Kidney glomerular epithelial cell (primary cell): ENCODE data around the gene DBT.
"Not testable (repeated sequence)": the region's sequence is repeated elsewhere in the genome, so short reads cannot be mapped to it uniquely, and the experiment has no call there.

Source experiments
- DNase-seq: peaks from one replicate; lab custom pipeline; 2025; lab: John Stamatoyannopoulos, UW

The DBT gene

DNA sequence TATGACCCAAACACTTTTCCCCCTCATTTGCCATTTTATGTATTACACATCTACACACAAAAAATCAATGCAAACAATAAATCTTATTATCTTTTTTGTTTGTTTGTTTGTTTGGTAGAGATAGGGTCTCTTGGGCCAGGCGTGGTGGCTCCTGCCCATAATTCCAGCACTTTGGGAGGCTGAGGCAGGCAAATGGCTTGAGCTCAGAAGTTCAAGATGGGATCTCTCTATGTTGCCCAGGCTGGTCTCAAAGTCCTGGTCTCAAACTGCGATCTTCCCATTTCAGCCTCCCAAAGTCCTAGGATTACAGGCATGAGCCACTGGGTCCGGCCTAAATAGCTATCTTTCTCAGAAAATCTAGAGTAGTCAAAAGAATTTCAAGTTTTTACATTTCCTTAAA, 1.2 kb upstream of the DBT start:
- DNase-seq = no peak

DNA sequence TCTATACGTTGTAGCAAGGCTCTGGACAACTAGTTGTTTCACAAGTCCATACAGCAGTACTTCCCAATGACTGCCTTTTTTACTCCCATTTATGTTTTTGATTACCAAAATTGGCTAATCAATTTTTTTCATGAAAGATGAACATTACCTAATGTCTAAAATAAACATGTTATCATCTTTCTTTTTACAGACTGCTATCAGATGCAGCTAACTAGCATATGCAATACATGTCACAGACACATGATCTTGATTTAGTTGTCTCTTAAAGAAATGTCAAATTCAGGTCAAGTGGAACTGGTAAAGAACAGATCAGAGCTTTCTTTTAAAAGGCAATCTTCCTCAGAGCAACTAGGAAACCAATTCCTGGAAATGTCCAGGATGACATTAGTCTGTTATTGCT, 630 bp upstream of the DBT start:
- DNase-seq = no peak

GRCh38 chr1:100249155-100249536, 488 bp downstream of the DBT start:
- no peak for DNase-seq

GRCh38 chr1:100246738-100247137, 2.9 kb downstream of the DBT start:
- DNase-seq = no peak

DNA sequence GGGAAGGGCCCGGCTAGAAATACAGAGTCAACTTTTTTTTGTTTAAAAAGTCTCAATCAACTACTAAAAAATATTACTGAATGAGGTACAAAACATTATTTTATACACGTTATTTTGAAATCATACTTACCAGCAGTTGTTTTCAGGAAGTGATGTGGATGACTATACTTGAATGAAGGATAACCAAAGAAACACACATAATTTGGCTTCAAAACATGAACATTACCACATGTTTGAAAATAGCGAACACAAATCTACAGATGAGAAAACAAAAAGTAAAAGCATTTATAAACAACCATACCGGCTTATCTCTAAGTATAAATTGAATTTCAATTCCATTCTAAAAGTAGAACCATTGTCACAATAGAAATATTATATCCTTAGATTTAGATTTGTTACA, 9.0 kb downstream of the DBT start:
- no peak for DNase-seq

DNA sequence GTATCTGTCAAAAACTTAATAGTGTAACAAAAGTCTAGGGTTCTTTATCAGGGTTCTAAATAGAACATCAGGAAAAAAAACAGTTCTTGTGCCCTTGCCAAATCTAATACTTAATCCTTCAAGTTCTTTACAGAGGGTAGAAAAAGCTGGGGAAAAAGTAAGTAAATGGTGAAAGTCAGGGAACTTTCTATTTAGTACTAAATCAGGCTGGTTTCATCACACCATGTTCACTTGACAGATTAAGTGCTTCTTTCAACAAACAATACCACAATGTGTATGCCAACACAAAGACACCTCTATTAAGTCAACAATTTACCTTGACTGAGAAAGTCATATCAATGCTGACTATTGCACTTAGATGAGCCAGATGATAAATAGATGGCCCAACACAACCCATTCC, 9.7 kb downstream of the DBT start:
- DNase-seq = no peak

GRCh38 chr1:100237091-100237490, 12.5 kb downstream of the DBT start:
- no peak for DNase-seq

GRCh38 chr1:100234432-100234831, 15.2 kb downstream of the DBT start:
- DNase-seq = no peak

- not testable (repeated sequence) for DNase-seq
These were observed 16.1 kb downstream of the DBT start for GRCh38 chr1:100233566-100233965.

DNA sequence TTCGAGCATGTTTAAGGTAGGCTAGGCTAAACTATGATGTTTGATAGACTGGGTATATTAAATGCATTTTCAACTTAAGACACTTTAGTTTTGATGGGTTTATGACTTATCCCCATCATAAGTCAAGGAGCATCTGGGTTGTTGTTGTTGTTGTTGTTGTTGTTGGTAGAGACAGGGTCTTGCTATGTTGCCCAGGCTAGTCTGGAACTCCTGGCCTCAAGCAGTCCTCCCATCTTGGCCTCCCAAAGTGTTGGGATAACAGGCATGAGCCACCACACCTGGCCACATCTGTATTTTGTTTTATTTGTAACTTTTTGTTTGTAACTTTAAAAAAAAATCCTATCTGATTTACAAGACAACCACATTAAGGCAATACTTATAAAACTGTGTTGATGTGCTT, 17.5 kb downstream of the DBT start:
- DNase-seq = no peak

DNA sequence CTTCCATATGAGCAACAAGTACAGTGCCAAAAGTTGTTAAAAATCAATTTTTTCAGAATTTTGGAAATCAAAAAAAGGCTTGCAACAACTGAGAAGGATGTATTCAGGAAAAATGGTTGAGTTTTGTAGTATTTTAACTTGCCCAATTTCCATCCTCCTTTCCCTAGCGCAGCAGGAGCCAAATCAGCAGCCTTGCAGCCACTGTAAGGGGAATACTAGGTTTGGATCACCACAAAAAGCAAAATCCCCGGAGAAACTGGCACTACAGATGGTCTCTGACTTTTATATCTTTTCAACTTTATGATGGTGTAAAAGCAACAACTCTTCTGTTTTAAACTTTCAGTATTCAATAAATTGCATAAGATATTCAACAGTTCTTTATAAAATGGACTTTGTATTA, 17.9 kb downstream of the DBT start:
- DNase-seq = no peak

DNA sequence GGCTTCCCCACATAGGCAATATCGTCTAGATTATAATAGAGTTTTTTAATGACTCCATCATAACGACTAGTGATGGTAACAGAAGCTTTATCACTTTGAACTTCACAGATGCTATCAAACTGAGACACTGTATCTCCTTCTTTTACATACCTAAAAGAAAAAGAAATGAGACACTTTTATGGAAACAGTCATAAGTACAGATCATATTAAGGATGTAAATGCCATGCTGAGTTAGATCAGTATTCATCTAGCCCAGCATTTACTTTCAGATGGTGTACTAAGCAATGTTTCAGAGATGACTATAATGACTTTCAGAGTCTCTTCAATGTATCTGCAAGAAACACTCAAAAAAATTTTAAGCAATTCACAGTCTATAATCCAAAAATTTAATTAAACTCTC, 18.9 kb downstream of the DBT start:
- DNase-seq = no peak

- no peak for DNase-seq
These were observed 19.8 kb downstream of the DBT start for GRCh38 chr1:100229681-100230443.

DNA sequence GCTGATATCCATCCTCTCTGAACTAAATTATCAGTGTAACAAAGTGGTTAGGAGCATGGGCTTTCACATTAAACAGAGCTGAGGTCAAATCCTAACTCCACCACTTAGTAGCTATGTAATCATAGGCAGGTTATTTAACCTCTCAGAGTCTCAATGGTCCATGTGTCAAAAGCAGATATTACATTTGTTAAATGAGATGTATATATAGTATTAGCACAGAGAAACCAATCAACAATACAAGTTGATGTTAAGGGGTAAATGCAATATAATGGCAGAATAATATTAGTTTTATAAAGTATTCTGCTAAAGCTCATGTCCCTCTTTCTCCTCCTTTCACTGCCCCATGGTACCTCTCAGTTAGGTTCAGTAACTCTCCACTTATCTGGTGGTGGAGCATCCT, 27.2 kb downstream of the DBT start:
- DNase-seq = no peak

- no peak for DNase-seq
These were observed 29.8 kb downstream of the DBT start for GRCh38 chr1:100219883-100220282.

GRCh38 chr1:100219457-100219856, 30.2 kb downstream of the DBT start:
- DNase-seq = no peak

DNA sequence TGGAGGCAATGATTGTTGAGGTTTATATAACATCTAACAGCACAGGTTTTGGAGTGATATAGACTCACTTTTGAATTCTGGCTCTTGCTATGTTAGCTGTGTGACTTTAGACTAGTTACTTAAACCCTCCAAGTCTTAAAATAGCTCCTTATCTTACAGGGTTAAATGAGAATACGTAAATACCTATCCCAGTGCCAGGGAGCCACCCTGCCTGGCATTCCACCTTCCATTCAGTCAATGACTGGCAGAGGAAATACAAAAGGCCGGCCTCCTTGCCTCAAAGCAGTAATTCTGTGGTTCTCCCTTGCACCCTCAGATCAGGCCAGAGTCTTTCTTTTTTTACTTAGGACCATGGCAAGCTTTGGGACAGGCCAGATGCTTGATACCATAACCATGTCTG, 31.8 kb downstream of the DBT start:
- no peak for DNase-seq

DNA sequence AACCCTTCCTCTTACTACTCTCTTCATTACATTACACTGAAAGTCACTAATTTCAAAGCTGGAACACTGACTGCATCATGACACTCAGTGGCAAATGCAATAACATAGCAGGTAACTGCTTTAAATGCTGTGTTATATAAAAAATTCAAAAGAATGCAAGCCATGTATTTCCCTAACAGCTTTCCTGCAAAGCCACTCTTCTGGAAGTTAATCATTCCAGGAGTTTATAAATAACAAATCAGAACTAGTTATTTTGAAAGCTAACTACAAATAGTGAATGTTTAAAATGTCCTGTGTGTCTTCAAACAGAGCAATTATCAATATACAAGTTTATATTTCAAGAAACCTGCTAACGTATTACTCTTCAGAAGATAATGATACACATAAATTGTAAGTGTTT, 34.5 kb downstream of the DBT start:
- DNase-seq = no peak

GRCh38 chr1:100213141-100213540, 36.5 kb downstream of the DBT start:
- no peak for DNase-seq

GRCh38 chr1:100206301-100206700, 43.3 kb downstream of the DBT start:
- DNase-seq = no peak

DNA sequence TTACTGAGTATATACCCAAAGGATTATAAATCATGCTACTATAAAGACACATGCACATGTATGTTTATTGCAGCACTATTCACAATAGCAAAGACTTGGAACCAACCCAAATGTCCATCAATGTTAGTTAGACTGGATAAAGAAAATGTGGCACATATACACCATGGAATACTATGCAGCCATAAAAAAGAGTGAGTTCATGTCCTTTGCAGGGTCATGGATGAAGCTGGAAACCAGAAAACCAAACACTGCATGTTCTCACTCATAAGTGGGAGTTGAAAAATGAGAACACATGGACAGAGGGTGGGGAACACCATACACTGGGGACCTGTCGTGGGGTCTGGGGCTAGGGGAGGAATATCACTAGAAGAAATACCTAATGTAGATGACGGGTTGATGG, 44.0 kb downstream of the DBT start:
- DNase-seq = not testable (repeated sequence)

- not testable (repeated sequence) for DNase-seq
These were observed 44.5 kb downstream of the DBT start for GRCh38 chr1:100205103-100205502.

- not testable (repeated sequence) for DNase-seq
These were observed 46.9 kb downstream of the DBT start for GRCh38 chr1:100202703-100203102.

DNA sequence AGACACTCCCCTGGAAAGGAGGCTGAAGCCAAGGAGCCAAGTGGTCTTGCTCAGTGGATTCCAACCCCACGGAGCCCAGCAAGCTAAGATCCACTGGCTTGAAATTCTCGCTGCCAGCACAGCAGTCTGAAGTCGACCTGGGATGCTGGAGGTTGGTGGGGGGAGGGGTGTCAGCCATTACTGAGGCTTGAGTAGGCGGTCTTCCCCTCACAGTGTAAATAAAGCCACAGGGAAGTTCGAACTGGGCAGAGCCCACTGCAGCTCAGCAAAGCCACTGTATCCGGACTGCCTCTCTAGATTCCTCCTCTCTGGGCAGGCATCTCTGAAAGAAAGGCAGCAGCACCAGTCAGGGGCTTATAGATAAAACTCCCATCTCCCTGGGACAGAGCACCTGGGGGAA, 49.6 kb downstream of the DBT start:
- DNase-seq = not testable (repeated sequence)
